ENCODE data around the gene GALNT17.

The GALNT17 gene

DNA sequence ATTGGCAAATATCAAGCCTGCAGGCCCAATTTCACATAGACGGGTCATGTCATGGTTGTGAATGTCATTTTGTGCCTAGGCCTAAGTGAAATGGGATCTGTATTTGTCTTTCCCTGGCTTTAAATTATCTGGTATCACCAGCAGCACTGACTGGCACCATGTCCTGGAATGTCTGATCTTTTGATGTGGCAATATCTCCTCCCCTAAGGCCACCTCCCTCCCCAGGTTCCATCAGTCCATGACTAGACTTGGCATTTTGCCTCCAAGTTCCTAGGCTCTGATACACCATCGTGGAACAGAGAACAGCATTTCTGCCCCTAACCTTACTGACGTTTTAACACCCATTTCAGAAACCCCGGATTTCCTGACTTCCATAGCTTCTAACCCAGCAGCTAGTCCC lies 513.9 kb downstream of the GALNT17 start:
- peaks cover 6% of the 10 kb centered on the region for H3K9me3 ChIP-seq (ENCODE audit: insufficient read depth, low read length, severe bottlenecking)
- H3K4me3 ChIP-seq (ENCODE audit: low read depth in 1 of 2, low read length in 2 of 2), result no peak overlapping the region
- peaks cover 7% of the 10 kb centered on the region for H3K27me3 ChIP-seq (ENCODE audit: insufficient read depth, low read length, poor library complexity)
- TF ChIP-seq CTCF (IDR thresholded peaks at IDR 0.05; ENCODE audit: borderline replicate concordance, extremely low read depth, low read length, poor library complexity, severe bottlenecking) (no peak), EZH2 (IDR thresholded peaks at IDR 0.05; ENCODE audit: borderline replicate concordance, low read depth, low read length, severe bottlenecking) (no peak)
- H3K4me1 ChIP-seq (ENCODE audit: insufficient read depth, low read length), result no peaks in the 10 kb centered on the region
- no peak overlapping the region for H3K9ac ChIP-seq (ENCODE audit: low read depth, low read length)
- H3K27ac ChIP-seq (ENCODE audit: low read length), result no peak overlapping the region
- ATAC-seq (ENCODE audit: insufficient read depth, low read depth), result no peak
- H3K4me2 ChIP-seq (ENCODE audit: insufficient read depth, low read length), result no peak overlapping the region
- DNase-seq, result no peak
- H2AFZ ChIP-seq (ENCODE audit: low read depth, low read length), result no peak overlapping the region
- no peaks in the 10 kb centered on the region for H3K79me2 ChIP-seq (ENCODE audit: insufficient read depth, low read length)
- H4K20me1 ChIP-seq (ENCODE audit: insufficient read depth, low read length), result no peaks in the 10 kb centered on the region
- no peaks in the 10 kb centered on the region for H3K36me3 ChIP-seq (ENCODE audit: insufficient read depth, low read length)

GRCh38 chr7:71649812-71650211 lies 517.9 kb downstream of the GALNT17 start:
- Histone ChIP-seq H2AFZ (ENCODE audit: low read depth, low read length) (no peak overlapping the region), H3K27me3 (ENCODE audit: insufficient read depth, low read length, poor library complexity) (no peaks in the 10 kb centered on the region), H3K9me3 (ENCODE audit: insufficient read depth, low read length, severe bottlenecking) (peaks cover 6% of the 10 kb centered on the region), H3K4me1 (ENCODE audit: insufficient read depth, low read length) (no peaks in the 10 kb centered on the region), H3K36me3 (ENCODE audit: insufficient read depth, low read length) (no peaks in the 10 kb centered on the region), H4K20me1 (ENCODE audit: insufficient read depth, low read length) (no peaks in the 10 kb centered on the region), H3K27ac (ENCODE audit: low read length) (no peak overlapping the region), H3K4me2 (ENCODE audit: insufficient read depth, low read length) (no peak overlapping the region), H3K4me3 (ENCODE audit: low read depth in 1 of 2, low read length in 2 of 2) (no peak overlapping the region), H3K79me2 (ENCODE audit: insufficient read depth, low read length) (no peaks in the 10 kb centered on the region), H3K9ac (ENCODE audit: low read depth, low read length) (no peak overlapping the region)
- ATAC-seq (ENCODE audit: insufficient read depth, low read depth), result no peak
- TF ChIP-seq CTCF (IDR thresholded peaks at IDR 0.05; ENCODE audit: borderline replicate concordance, extremely low read depth, low read length, poor library complexity, severe bottlenecking) (no peak), EZH2 (IDR thresholded peaks at IDR 0.05; ENCODE audit: borderline replicate concordance, low read depth, low read length, severe bottlenecking) (no peak)
- DNase-seq, result no peak

DNA sequence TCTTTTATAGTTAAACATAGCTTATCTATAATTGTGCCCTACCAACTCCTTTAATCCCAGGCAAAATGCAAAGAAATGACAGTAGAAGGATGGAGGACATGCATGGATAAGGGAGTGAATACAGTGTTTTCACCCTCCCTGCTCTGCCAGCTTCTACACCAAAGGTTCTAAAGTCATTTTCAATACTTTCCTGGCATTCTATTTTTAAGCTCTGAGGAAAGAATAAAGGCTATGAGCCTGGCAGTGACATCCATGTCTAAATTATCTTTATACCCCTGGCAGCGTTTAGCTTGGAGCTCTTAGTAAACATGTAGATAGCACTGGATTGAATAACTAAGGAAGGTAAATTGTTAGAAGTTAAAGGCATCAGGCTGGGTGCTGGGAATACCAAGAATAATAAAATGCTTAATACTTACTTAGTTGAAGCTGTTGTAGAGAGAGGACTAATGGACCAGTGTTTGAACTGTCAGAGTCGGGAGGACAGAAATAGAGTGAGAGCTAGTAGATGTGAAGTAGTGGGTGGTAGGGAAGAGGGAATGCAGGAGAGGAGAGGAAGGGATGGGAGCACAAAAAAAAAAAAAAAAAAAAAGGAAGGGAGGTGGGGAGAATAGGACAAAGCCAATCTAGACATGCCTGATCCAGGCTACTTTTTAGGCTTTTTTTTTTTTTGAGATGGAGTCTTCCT lies 518.9 kb downstream of the GALNT17 start:
- TF ChIP-seq CTCF (IDR thresholded peaks at IDR 0.05; ENCODE audit: borderline replicate concordance, extremely low read depth, low read length, poor library complexity, severe bottlenecking) (no peak), EZH2 (IDR thresholded peaks at IDR 0.05; ENCODE audit: borderline replicate concordance, low read depth, low read length, severe bottlenecking) (no peak)
- Histone ChIP-seq H3K4me3 (ENCODE audit: low read depth in 1 of 2, low read length in 2 of 2) (no peak overlapping the region), H3K4me1 (ENCODE audit: insufficient read depth, low read length) (no peaks in the 10 kb centered on the region), H3K9ac (ENCODE audit: low read depth, low read length) (no peak overlapping the region), H3K27me3 (ENCODE audit: insufficient read depth, low read length, poor library complexity) (no peaks in the 10 kb centered on the region), H3K4me2 (ENCODE audit: insufficient read depth, low read length) (no peak overlapping the region), H4K20me1 (ENCODE audit: insufficient read depth, low read length) (no peaks in the 10 kb centered on the region), H2AFZ (ENCODE audit: low read depth, low read length) (no peak overlapping the region), H3K27ac (ENCODE audit: low read length) (no peak overlapping the region), H3K9me3 (ENCODE audit: insufficient read depth, low read length, severe bottlenecking) (peaks cover 6% of the 10 kb centered on the region), H3K79me2 (ENCODE audit: insufficient read depth, low read length) (no peaks in the 10 kb centered on the region), H3K36me3 (ENCODE audit: insufficient read depth, low read length) (no peaks in the 10 kb centered on the region)
- no peak for ATAC-seq (ENCODE audit: insufficient read depth, low read depth)
- DNase-seq, result no peak

All from DND-41 (cell line).